ENCODE data around the gene WNT11.

DNA sequence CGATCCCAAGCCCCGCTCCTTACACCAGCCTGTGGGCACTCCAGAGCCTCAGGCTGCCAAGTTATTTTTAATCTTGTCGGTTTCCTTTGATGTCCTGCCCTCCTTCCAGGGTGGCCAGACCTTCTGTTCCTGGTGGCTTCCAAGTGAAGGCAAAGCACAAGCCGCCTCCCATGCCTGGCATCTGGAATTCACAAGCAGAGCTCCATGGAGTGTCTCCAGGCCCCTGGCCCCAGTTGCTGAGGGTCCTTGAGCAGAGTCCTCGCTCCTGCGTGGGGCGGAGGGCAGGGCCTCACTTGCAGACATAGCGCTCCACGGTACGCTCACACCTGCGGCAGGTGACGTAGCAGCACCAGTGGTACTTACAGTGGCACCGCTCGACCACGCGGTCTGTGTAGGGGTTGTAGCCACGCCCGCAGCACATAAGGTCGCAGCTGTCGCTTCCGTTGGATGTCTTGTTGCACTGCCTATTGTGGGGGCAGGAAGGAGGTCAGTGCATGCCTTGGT lies 19.5 kb downstream of the WNT11 start:
- no peak for TF ChIP-seq POLR2A (IDR thresholded peaks at IDR 0.05)
- TF ChIP-seq, protein P1, sequence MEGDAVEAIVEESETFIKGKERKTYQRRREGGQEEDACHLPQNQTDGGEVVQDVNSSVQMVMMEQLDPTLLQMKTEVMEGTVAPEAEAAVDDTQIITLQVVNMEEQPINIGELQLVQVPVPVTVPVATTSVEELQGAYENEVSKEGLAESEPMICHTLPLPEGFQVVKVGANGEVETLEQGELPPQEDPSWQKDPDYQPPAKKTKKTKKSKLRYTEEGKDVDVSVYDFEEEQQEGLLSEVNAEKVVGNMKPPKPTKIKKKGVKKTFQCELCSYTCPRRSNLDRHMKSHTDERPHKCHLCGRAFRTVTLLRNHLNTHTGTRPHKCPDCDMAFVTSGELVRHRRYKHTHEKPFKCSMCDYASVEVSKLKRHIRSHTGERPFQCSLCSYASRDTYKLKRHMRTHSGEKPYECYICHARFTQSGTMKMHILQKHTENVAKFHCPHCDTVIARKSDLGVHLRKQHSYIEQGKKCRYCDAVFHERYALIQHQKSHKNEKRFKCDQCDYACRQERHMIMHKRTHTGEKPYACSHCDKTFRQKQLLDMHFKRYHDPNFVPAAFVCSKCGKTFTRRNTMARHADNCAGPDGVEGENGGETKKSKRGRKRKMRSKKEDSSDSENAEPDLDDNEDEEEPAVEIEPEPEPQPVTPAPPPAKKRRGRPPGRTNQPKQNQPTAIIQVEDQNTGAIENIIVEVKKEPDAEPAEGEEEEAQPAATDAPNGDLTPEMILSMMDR (IDR thresholded peaks at IDR 0.05) = no peak
